Right lung (tissue), 5 donors: ENCODE measurements around the gene MYCBPAP. TPM values are rescaled to one million over a fixed set of nuclear protein-coding genes. Genes with fewer than 3 reads are reported as not detected.

Experiments
- DNase-seq, 2 donors: peaks; one replicate each; pipeline ENCODE4 v3.0.0-alpha.2; 2013
- polyA plus RNA-seq, 5 donors: library from polyadenylated mRNA; unstranded; fragments of 120-200 nt; gene quantifications; one replicate each; pipeline versions ENCODE4 v1.2.1 to v1.2.3, GENCODE V29; 2013; ENCODE audit warnings: inconsistent platforms in 1 of 5, low replicate concordance in 1 of 5; ENCODE audit not compliant: insufficient read length in 5 of 5, insufficient read depth in 1 of 5

Gene MYCBPAP
- polyA plus RNA-seq, 5 donors = 5.0 to 8.2 (median 7.0) TPM

DNA sequence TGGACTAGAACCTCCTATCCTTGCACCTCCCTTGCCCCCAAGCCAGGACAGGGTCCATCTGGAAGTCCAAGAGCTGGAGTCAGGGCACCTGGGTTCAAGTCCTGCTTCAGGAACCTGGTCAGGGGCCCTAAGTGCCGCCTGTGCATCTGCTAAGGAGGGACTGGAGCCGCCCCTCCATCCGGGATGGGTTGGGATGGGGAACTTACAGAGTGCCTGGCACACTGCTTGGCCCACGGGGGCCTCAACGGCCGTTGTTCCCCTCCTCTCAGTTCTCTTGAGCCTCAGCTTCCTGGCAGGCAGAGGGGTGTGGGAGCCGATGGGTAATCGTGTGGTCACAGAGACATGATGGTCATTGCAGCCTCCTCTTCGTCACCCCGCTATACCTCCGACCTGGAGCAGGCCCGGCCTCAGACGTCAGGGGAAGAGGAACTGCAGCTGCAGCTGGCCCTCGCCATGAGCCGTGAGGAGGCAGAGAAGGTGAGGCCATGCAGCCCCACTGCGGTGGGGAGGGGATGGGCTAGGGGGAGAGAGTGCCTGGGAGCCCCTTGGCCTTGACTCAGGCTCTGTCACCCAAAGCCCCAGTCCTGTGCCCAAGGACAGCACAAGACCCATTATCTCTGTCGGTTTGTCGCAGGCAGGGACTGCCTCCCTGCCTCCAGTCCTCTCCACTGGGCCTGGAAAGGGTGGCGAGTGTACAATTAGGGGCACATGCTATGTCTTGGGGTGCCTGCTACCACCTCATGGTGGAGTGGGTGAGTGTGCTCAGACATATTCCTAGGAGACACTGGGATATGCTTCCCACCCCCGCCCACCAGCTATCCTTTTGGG, 29.7 kb downstream of the MYCBPAP start:
- no peak for DNase-seq

DNA sequence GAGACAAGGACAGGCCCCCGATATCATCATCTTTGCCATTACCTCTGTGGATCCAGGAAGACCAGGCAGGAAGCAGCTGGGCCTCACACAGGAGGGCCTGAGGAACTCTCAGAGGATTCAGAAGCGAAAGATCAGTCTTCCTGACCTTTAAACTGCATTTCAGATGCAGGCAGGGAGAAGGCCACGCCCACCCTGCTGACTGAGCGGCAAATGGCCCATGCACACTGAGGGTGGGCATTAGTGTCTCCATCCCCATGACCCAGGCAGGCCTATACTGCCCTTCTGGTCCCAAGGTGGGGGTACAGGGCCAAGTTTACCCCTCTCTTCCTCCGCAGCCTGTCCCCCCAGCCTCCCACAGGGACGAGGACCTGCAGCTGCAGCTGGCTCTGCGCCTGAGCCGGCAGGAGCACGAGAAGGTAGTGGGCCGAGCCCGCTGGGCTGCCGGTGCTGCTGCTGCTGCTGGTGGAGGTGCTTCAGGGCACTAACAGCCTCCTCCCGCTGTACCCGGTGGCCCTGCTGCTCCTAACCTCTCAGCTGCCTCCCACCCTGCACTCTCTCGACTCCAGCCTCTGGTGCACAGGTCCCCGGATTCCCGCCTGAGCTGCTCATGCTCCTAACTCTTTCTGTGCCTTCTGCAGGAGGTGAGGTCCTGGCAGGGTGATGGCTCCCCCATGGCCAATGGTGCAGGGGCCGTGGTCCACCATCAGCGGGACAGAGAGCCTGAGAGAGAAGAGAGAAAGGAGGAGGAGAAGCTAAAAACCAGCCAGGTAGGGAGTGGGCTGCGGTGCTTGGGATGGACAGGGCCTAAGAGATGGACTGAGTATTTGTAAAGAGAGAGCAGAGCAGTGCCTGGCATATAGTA, 30.5 kb downstream of the MYCBPAP start:
- no peak for DNase-seq

DNA sequence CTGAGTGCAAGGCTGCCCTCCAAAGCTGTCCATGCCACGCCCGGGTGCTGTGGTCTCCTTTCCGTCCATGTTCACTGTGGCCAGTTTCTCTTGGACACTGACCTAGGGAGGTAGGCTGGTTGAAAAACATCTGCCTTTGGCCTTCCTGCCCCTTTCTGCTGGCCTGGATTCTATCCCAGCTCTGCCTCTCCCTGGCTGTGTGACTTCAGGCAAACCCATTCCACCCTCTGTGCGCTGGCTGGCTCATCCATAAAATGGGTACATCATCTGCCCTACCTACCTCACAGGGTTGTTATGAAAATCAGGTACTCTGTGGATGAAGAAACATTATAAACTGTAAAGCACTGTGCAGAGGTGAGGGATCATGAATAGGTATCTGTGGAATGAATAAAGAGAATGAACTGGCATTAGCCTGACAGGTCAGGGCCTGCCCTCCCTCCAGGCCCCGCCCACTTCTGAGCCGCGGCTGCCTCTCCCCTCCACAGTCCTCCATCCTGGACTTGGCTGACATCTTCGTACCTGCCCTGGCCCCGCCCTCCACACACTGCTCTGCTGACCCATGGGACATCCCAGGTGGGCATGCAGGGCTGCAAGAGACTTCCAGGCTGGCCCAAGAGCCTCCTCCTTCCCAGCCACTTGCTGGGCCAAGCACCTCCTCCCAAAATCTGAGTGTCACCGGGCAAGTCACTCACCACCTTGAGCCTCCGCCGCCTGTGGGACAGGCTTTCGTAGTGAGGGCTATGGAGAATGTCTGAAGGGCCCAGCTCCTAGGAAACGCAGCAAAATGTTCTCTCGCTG, 31.7 kb downstream of the MYCBPAP start:
- DNase-seq = no peak

DNA sequence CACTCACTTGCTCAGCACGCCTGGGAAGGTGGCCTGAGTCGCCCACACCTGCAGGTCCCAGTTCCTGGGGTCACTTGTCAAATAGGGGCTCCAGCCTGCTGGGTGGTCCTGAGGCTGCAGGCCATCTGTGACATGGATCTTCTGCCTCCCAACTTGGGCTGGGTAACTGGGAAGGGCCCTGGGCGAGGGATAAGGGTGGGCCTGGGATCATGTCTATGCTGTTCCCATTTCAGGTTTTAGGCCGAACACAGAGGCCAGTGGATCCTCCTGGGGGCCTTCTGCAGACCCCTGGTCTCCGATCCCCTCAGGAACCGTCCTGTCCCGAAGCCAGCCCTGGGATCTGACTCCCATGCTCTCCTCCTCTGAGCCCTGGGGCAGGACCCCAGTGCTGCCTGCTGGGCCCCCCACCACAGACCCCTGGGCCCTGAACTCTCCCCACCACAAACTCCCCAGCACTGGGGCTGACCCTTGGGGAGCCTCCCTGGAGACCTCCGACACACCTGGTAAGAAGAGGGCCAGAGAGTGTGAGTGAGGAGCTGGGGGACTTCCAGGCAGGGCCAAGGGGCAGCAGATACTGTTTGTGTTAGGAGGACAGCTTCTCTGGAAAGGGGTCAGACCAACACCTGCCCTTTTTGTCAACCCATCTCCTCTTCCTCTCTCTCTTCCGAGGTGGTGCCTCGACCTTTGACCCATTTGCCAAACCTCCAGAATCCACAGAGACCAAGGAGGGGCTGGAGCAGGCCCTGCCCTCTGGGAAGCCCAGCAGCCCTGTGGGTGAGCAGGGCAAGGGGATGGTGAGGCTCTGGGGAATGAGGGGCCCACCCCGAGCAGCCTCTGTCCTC, 32.5 kb downstream of the MYCBPAP start:
- no peak for DNase-seq

DNA sequence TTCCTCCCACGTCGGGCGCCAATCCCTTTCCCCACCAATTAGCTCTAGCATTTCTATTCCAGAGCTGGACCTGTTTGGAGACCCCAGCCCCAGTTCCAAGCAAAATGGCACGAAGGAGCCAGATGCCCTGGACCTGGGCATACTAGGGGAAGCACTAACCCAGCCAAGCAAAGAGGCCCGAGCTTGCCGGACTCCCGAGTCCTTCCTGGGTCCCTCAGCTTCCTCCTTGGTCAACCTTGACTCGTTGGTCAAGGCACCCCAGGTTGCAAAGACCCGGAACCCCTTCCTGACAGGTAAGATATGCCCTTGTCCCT, 33.1 kb downstream of the MYCBPAP start:
- no peak for DNase-seq

DNA sequence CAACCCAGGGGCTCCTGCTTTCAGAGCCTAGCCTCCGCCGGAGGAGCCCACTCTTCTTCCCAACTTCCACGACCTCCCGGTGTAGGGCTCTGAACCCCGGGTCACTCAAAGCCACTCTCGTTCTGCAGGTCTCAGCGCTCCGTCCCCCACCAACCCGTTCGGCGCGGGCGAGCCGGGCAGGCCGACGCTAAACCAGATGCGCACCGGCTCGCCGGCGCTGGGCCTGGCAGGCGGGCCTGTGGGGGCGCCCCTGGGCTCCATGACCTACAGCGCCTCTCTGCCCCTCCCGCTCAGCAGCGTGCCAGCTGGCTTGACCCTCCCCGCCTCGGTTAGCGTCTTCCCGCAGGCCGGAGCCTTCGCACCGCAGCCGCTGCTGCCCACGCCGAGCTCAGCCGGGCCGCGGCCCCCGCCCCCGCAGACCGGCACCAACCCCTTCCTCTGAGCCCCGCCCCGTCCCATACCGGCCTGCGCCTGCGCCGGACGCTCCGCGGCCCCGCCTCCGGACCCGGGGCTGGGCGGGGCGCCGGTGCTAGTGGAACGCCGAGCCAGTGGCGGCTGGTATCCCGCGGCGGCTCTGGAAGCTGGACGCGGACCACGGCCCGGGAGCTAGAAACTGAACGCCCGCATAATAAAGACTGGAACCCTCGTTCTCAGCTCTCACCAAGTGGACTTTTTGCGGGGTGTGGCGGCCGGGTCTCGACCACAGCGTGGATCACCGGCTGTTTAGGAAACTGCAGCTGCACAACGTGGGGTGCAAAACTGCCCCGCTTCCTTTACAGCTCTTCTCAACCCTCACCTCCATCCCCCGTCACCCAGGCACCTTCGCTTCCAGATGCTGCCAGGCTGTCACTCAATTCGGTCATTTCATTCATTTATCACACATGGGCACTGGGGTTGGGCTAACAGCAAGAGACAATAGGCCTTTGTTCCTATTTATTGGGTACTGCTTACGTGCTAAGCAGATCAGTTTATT, 33.8 kb downstream of the MYCBPAP start:
- DNase-seq = peak; percentile 83

DNA sequence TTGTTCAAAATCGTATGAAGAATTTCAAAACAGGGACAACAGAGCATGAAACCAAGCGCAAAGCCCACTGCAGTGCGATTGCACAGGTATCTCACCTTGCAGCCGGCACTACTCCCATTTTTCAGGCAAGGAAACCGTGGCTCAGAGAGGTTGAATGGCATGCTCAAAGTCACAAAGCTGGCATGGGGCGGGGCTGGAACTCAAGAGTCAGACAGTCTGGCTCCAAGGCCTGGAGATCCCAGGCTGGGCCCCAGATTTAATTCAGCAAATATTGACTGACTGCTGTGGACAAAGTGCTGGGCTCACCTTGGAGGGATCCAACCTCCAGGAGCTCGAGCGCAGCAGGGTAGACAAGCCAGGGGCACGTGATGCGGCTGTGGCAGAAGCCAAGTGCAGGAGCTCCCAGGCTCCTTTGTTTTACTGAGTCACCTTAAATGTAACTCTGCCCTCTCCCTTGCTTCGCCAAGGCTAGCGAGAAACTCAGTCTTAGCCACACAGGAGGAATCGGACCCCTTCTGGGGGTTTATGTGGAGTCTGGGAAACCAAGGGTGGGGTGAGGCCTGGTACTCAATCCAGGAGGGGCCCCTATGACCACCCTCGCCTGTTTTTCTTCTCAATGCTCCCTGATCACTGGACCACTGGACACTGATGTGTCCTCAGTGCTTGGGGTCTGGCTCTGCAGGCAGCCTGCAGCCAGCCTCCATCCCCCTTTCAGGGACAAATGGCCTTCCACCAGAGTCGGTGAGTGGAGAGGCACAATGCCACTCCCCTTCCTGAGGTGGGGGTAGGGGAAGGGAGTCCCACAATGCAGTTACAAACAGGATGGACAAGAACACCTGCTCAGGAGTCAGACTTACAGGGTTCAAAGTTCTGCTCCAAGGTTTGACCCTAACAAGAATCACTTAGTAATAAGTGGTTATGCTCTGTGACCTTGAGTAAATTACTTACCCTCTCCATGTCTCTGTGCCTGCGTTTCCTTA, 34.8 kb downstream of the MYCBPAP start:
- no peak for DNase-seq

DNA sequence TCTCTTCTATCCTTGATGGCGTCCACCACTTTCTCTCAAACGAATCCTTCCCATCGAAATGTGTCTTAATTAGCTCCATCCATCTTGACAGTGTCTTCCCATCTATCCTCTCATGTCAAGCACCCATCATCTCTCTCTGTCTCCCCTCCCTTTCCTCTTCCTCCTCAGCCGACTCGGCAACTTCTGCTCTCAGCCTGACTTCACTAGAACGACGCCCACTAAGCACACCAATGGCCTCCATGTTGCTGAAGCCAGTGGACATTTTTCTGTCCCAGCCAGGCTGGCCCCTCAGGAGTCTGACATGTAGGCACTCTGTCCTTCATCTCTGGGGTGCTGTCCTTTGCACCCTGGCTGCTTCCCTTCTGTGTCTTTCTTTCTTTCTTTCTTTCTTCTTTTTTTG, 36.3 kb downstream of the MYCBPAP start:
- DNase-seq = no peak

DNA sequence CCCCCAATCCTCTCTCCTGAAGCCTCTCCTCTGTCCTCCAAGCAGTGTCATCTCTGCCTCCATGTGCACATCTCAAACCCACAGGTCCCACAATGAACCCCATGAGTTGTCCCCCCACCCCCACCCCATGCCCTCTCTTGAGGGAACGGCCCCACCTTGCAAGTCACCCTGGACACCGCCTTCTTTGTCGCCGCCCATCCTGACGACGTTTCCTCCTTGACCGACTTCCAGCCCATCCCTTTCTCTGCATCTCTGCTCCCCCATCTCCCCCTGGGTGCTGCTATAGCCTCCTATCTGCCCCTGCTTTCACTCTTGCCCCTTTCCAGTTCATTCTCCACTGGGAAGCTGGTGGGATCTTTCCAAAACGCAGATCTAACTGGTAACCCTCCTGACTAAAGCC, 37.1 kb downstream of the MYCBPAP start:
- DNase-seq = no peak

DNA sequence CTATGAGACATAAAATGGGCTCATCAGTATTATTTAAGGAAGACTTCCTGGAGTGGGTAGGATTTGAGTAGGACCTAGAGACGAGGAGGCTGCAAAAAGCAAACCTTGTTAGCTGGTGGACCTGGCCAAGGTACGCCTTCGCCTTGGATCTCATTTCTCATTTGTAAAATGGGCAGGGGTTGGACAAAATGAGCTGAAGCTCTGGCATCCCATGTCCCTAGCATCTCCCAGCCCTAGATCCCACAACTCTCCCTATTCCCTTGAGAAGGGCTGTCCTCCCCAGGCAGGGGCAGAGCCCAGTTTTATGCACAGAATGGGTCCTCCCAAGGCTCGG, 38.4 kb downstream of the MYCBPAP start:
- no peak for DNase-seq

DNA sequence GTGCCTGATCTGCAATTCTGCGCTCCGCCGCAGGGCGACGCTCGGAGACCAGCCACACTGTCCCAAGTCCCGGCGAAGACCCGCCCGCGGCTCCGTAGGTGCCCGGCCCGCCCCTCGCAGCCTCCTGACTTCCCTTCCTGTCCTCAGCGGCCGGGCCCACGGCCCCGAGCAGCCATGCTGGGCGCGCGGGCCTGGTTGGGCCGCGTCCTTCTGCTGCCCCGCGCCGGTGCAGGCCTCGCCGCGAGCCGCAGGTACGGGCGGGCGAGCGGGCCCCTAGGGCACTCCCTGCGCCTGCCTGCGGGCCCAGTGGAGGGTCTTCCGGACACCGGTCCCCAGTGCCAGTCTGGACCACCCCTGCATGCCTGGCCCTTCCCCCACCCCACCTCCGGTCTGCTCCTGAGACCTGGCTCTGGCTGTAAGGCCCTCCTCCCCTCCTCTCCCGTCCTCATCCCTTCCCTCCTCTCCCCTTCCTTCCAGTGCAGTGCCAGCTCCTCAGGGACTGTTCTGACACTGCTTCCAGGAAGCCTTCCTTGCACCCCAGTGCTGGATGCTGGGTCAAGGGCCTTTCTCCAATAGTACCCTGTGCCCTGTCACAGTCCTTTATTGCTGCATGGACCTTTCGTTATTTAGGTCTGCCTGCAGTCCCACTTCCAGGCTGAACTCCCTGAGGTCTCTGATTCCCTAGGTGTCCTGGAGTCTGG, 38.9 kb downstream of the MYCBPAP start, which contains the start of gene SPATA20:
TSS of gene SPATA20 (plus strand) at position 140 of the 701 bp plus-strand sequence. CDS start at position 175, 35 bp downstream.
- peak; percentile 80 to 87 for DNase-seq

DNA sequence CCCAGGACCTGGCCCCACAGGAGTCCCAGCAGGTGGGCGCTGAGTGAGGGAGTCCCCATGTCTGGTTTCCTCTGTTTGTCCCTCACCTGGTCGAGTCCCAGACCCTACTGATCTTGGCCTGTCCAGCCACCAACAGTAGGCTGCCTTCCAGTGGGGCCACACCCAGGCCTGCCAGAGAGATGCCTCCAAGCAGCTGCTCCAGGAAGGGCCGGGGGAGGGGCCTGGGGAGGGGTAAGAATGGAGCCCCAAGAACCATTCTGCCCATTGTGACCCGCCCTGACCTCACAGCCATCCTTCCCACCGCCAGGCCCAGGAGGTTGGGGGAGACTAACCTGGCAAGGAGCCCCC, 39.5 kb downstream of the MYCBPAP start:
- DNase-seq = no peak

DNA sequence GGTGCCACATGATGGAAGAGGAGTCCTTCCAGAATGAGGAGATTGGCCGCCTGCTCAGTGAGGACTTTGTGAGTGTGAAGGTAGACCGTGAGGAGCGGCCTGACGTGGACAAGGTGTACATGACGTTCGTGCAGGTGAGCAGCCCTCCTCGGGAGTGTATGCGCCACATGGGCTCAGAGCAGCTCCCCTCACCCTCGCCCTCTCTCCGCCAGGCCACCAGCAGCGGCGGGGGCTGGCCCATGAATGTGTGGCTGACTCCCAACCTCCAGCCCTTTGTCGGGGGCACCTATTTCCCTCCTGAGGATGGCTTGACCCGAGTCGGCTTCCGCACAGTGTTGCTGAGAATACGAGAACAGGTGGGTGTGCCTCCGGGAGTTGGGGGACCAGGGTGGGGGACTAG, 40.6 kb downstream of the MYCBPAP start:
- no peak for DNase-seq

DNA sequence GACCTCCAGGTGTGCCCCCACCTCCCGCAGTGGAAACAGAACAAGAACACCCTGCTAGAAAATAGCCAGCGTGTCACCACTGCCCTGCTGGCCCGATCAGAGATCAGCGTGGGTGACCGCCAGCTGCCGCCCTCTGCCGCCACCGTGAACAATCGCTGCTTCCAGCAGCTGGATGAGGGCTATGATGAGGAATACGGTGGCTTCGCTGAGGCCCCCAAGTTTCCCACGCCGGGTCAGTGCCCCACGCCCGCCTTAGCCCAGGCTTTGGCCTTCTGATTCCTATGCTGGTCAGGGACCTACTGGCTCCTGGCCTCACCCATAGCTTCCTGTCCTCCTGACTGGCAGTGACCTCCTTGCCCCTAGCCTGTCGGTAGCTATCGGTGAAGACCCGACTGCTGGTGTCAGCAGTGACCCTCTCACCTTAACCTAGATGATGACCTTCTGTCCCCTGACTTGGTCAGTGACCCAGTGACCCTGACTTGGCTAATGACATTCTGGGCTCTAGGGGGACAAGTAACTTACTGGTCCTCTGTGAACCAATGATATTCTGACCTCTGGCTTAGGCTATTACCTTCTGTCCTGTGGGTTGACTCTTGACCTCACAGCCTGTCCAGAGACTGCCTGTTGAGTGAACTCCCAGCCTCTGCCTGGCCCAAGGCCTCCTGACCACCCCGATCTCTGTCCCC, 41.2 kb downstream of the MYCBPAP start:
- DNase-seq = no peak

DNA sequence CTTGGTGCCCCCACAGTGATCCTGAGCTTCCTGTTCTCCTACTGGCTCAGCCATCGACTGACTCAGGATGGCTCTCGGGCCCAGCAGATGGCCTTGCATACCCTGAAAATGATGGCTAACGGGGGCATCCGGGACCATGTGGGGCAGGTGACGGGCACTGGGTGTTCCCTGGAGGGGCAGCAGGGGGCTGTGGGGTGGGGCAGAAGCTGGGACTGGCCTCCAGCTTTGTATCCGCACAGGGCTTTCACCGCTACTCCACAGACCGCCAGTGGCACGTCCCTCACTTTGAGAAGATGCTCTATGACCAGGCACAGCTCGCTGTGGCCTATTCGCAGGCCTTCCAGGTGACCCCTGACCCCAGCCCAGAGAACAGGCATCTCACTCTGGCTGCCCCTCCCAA, 41.7 kb downstream of the MYCBPAP start:
- no peak for DNase-seq

DNA sequence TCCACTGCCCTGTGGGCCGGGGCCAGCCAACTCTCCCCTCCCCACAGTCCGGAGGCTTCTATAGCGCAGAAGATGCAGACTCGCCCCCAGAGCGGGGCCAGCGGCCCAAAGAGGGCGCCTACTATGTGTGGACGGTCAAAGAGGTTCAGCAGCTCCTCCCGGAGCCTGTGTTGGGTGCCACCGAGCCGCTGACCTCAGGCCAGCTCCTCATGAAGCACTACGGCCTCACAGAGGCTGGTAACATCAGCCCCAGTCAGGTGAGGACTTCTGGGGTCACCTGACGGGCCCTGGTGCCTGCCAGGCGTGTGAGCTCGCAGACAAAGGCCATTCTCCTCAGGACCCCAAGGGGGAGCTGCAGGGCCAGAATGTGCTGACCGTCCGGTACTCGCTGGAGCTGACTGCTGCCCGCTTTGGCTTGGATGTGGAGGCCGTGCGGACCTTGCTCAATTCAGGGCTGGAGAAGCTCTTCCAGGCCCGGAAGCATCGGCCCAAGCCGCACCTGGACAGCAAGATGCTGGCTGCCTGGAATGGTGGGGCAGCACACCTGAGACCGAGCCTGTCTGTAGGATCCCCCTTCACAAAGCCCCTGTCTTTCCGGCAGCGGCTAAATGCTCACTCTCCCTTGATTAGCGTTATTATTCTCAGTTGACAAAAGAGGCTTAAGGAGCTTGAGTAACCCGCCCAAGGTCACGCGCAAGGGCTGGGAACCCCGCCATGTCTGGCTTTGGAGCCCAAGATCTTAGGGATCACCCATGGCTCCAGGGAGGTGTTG, 42.6 kb downstream of the MYCBPAP start:
- peak; percentile 79 to 85 for DNase-seq

DNA sequence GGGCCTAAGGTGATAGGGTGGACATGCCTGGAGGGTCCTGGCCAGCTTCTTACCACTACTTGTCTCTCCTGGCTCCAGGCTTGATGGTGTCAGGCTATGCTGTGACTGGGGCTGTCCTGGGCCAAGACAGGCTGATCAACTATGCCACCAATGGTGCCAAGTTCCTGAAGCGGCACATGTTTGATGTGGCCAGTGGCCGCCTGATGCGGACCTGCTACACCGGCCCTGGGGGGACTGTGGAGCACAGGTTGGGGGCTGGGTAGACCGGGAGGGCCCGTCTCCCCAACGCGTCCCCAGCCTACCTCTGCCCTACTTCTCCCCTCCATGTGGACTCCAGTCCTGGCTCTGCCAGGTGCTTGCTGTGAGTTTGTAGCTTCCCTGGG, 43.2 kb downstream of the MYCBPAP start:
- DNase-seq = no peak
